Sigmoid colon (tissue), 4 donors: ENCODE data around the gene GRIK4.

Experiments used
- EP300 ChIP-seq, 4 donors: sonication (generic); formaldehyde crosslinking; IDR thresholded peaks; one replicate each; pipeline ENCODE4 v1.6.1; 2017; ENCODE audit warnings: antibody characterized with exemption in 4 of 4
- POLR2AphosphoS5 ChIP-seq, 4 donors: sonication (generic); formaldehyde crosslinking; IDR thresholded peaks; one replicate each; pipeline ENCODE4 v1.6.1; 2017; ENCODE audit warnings: antibody characterized with exemption in 4 of 4
- TF ChIP-seq, protein P1 (sequence below), 4 experiments: fragments of 450-650 bp in 3 of 4; fragments of 200-600 bp in 1 of 4; IDR thresholded peaks; one replicate each; pipeline ENCODE4 v1.5.1; 2016 to 2019; ENCODE audit warnings: antibody characterized with exemption in 4 of 4, mild to moderate bottlenecking in 3 of 4, moderate library complexity in 2 of 4

DNA sequence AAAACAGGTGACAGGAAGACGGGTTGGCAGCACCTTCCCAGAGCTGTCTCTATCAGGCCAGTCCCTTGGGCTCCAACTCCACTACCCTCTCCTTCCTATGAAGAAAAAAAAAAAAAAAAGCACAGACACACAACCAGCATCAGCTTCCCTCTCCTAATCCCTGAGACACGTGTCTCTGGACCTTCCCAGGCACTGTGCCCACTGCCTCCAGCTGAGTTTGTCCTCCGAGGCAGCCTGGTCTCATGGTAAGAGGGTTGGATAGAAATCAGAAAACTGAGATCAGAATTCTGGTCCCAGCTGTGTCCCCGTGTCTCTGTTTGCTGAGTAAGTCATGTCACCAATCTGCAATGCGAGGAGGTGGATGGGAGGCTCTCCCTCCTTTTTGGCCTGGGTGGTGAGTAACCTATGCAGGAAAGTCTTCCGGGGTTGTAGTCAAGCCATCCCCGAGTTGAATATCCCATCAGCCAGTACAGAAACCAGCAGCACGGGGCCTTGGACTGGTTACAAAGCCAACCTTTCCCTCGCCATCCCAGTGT lies 318.6 kb downstream of the GRIK4 start:
- TF ChIP-seq EP300 (IDR thresholded peaks at IDR 0.05) (no peak), POLR2AphosphoS5 (IDR thresholded peaks at IDR 0.05) (no peak)
- TF ChIP-seq, protein P1, sequence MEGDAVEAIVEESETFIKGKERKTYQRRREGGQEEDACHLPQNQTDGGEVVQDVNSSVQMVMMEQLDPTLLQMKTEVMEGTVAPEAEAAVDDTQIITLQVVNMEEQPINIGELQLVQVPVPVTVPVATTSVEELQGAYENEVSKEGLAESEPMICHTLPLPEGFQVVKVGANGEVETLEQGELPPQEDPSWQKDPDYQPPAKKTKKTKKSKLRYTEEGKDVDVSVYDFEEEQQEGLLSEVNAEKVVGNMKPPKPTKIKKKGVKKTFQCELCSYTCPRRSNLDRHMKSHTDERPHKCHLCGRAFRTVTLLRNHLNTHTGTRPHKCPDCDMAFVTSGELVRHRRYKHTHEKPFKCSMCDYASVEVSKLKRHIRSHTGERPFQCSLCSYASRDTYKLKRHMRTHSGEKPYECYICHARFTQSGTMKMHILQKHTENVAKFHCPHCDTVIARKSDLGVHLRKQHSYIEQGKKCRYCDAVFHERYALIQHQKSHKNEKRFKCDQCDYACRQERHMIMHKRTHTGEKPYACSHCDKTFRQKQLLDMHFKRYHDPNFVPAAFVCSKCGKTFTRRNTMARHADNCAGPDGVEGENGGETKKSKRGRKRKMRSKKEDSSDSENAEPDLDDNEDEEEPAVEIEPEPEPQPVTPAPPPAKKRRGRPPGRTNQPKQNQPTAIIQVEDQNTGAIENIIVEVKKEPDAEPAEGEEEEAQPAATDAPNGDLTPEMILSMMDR (IDR thresholded peaks at IDR 0.05), result no peak
